Chondrocyte (in vitro differentiated cells): ENCODE data around the gene CARNS1. TPM values are rescaled to one million over a fixed set of nuclear protein-coding genes. Genes with fewer than 3 reads are reported as not detected.

Experiments used
- DNase-seq: peaks from one replicate; pipeline ENCODE4 v3.0.0; 2021; ENCODE audit warnings: mixed read lengths, low spot score
- H3K27ac Mint-ChIP-seq: one replicate; pipeline ENCODE4 v1.8.0; 2021; ENCODE audit warnings: mild to moderate bottlenecking, moderate library complexity, mixed read lengths; ENCODE audit not compliant: unreplicated experiment
- H3K27me3 Mint-ChIP-seq: 2 replicates; pipeline ENCODE4 v1.8.0; 2021; ENCODE audit warnings: low read depth, mixed read lengths
- H3K36me3 Mint-ChIP-seq: 2 replicates; pipeline ENCODE4 v1.8.0; 2021; ENCODE audit warnings: low read depth, mixed read lengths
- H3K4me1 Mint-ChIP-seq: 2 replicates; pipeline ENCODE4 v1.8.0; 2021; ENCODE audit warnings: low read depth, mild to moderate bottlenecking, mixed read lengths
- H3K4me3 Mint-ChIP-seq: one replicate; pipeline ENCODE4 v1.8.0; 2021; ENCODE audit warnings: mild to moderate bottlenecking, moderate library complexity, mixed read lengths; ENCODE audit not compliant: unreplicated experiment
- H3K9me3 Mint-ChIP-seq: 2 replicates; pipeline ENCODE4 v1.8.0; 2021; ENCODE audit warnings: low read depth, mixed read lengths
- total RNA-seq: library from RNA; stranded (reverse); gene quantifications from 3 replicates; pipeline ENCODE4 v1.2.1, GENCODE V29; 2021
- TF ChIP-seq, protein P1 (sequence below): fragments of 200-600 bp; sonication (generic); IDR thresholded peaks from 2 replicates; pipeline ENCODE4 v1.5.0; 2021; ENCODE audit warnings: antibody characterized with exemption, mild to moderate bottlenecking, moderate library complexity

The CARNS1 gene
- total RNA-seq, 1 donor from 2014 or later, result 1.8 TPM

- H3K4me3 Mint-ChIP-seq, result no peak overlapping the region
- peaks cover 6% of the 10 kb centered on the region for H3K27me3 Mint-ChIP-seq
- no peaks in the 10 kb centered on the region for H3K4me1 Mint-ChIP-seq
- H3K36me3 Mint-ChIP-seq, result no peaks in the 10 kb centered on the region
- H3K27ac Mint-ChIP-seq, result no peak overlapping the region
- no peaks in the 10 kb centered on the region for H3K9me3 Mint-ChIP-seq
- no peak for DNase-seq
- TF ChIP-seq, protein P1, sequence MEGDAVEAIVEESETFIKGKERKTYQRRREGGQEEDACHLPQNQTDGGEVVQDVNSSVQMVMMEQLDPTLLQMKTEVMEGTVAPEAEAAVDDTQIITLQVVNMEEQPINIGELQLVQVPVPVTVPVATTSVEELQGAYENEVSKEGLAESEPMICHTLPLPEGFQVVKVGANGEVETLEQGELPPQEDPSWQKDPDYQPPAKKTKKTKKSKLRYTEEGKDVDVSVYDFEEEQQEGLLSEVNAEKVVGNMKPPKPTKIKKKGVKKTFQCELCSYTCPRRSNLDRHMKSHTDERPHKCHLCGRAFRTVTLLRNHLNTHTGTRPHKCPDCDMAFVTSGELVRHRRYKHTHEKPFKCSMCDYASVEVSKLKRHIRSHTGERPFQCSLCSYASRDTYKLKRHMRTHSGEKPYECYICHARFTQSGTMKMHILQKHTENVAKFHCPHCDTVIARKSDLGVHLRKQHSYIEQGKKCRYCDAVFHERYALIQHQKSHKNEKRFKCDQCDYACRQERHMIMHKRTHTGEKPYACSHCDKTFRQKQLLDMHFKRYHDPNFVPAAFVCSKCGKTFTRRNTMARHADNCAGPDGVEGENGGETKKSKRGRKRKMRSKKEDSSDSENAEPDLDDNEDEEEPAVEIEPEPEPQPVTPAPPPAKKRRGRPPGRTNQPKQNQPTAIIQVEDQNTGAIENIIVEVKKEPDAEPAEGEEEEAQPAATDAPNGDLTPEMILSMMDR, result no peak
Observed at GRCh38 chr11:67407688-67408163, 7.8 kb upstream of the CARNS1 start.

DNA sequence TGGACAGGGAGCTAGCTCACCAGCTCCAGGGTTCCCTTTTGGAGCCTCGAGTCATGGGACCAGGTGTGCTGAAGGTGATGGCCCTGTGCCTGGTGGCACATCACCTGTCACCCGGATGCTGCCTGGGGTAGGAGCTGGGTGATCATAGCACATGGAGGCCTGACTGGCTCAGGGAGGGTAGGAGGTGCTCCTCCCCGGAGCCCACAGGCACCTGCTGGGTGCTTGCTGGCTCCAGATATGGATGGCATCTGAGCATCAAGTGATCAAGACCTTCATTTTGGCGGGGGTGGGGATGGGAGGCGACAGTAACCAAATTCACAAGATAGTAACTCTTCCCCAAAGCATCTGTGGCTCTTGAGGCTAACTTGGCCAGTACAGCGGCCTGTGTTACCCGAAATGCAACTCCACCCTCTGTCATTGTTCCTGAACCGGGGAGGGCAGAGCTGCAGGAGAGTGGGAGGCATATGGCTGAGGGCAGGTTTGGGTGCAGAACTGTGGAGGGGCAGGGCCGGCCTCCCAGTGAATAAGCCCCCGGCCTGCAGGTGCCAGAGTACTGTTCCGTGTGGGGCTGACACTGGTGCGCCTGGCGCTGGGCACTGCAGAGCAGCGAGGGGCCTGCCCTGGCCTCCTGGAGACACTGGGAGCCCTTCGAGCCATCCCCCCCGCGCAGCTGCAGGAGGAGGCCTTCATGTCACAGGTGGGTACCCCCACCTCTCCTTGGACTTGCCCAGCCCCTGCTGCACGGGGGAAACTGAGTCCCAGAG lies 6.9 kb upstream of the CARNS1 start:
- no peak for DNase-seq
- Mint-ChIP-seq H3K9me3 (no peaks in the 10 kb centered on the region), H3K27ac (no peak overlapping the region), H3K27me3 (peaks cover 11% of the 10 kb centered on the region), H3K4me1 (no peaks in the 10 kb centered on the region), H3K4me3 (no peak overlapping the region), H3K36me3 (peaks cover 1% of the 10 kb centered on the region)
- TF ChIP-seq, protein P1, result no peak

- Mint-ChIP-seq H3K4me3 (no peak overlapping the region), H3K9me3 (no peaks in the 10 kb centered on the region)
- TF ChIP-seq, protein P1, result no peak
Observed at GRCh38 chr11:67409261-67409666, 6.2 kb upstream of the CARNS1 start.

GRCh38 chr11:67409781-67410368 lies 5.6 kb upstream of the CARNS1 start:
- peaks cover 1% of the 10 kb centered on the region for H3K36me3 Mint-ChIP-seq
- H3K27ac Mint-ChIP-seq, result no peak overlapping the region
- H3K9me3 Mint-ChIP-seq, result no peaks in the 10 kb centered on the region
- TF ChIP-seq, protein P1, result no peak
- peaks cover 11% of the 10 kb centered on the region for H3K27me3 Mint-ChIP-seq
- no peaks in the 10 kb centered on the region for H3K4me1 Mint-ChIP-seq
- no peak for DNase-seq
- H3K4me3 Mint-ChIP-seq, result no peak overlapping the region

More at GRCh38 chr11:67409261-67409666, 6.2 kb upstream of the CARNS1 start:
- Mint-ChIP-seq H3K4me1 (no peaks in the 10 kb centered on the region), H3K27me3 (peaks cover 11% of the 10 kb centered on the region), H3K36me3 (peaks cover 1% of the 10 kb centered on the region), H3K27ac (no peak overlapping the region)
- peak; percentile 87 for DNase-seq

GRCh38 chr11:67410369-67410831 lies 5.1 kb upstream of the CARNS1 start:
- no peak overlapping the region for H3K27ac Mint-ChIP-seq
- no peaks in the 10 kb centered on the region for H3K9me3 Mint-ChIP-seq
- H3K36me3 Mint-ChIP-seq, result peaks cover 1% of the 10 kb centered on the region

More at GRCh38 chr11:67410369-67410831, 5.1 kb upstream of the CARNS1 start:
- Mint-ChIP-seq H3K27me3 (peaks cover 11% of the 10 kb centered on the region), H3K4me1 (no peaks in the 10 kb centered on the region), H3K4me3 (no peak overlapping the region)
- TF ChIP-seq, protein P1, result no peak
- DNase-seq, result no peak
